Activated CD4-positive, alpha-beta T cell treated with anti-CD3 and anti-CD28 coated beads for 36 hours (primary cell): Measurements from ENCODE around the gene REG1B. TPM values are rescaled to one million over a fixed set of nuclear protein-coding genes. Genes with fewer than 3 reads are reported as not detected.
"Not testable (repeated sequence)": the region's sequence is repeated elsewhere in the genome, so short reads cannot be mapped to it uniquely, and the experiment has no call there.

Experiments used
- ATAC-seq: fragments of 200-7000 bp; cut with Tn5 transposase; one replicate; pipeline ENCODE4 v1.10.0; 2021; ENCODE audit warnings: mild to moderate bottlenecking, moderate library complexity
- CTCF ChIA-PET: fragments of 350-600 bp; sonication (Branson Sonifier 250); formaldehyde crosslinking; loops from one replicate; lab custom pipeline; 2021; ENCODE audit warnings: antibody characterized with exemption; lab: Charles Lee
- POLR2A ChIA-PET: fragments of 350-600 bp; sonication (Branson Sonifier 250); formaldehyde crosslinking; loops from one replicate; lab custom pipeline; 2021; ENCODE audit warnings: antibody characterized with exemption, inconsistent platforms; lab: Charles Lee
- DNase-seq: peaks from one replicate; pipeline ENCODE4 v3.0.0-alpha.2; 2020
- H3K27ac Mint-ChIP-seq: one replicate; pipeline ENCODE4 v1.8.0; 2021; ENCODE audit warnings: mixed read lengths
- H3K27me3 Mint-ChIP-seq: one replicate; pipeline ENCODE4 v1.8.0; 2021; ENCODE audit warnings: mixed read lengths
- H3K36me3 Mint-ChIP-seq: one replicate; pipeline ENCODE4 v1.8.0; 2021; ENCODE audit warnings: low read depth, mixed read lengths
- H3K4me1 Mint-ChIP-seq: one replicate; pipeline ENCODE4 v1.8.0; 2021; ENCODE audit warnings: mixed read lengths
- H3K4me3 Mint-ChIP-seq: one replicate; pipeline ENCODE4 v1.8.0; 2021; ENCODE audit warnings: mild to moderate bottlenecking, moderate library complexity, mixed read lengths
- H3K9me3 Mint-ChIP-seq: one replicate; pipeline ENCODE4 v1.8.0; 2021; ENCODE audit warnings: low read depth, mixed read lengths
- intact Hi-C, 2 experiments: fragments of 100-400 bp; cut with DNase I in 1 of 2; cut with micrococcal nuclease in 1 of 2; formaldehyde crosslinking; loops; one replicate each; pipeline versions ENCODE4 v1.14.2 to v1.15.1; 2022 to 2024; cut with DNase I, micrococcal nuclease
- total RNA-seq, 2 experiments: library from RNA; stranded (reverse); gene quantifications; one replicate each; pipeline ENCODE4 v1.2.3, GENCODE V29; 2021

REG1B gene
- total RNA-seq, 2 experiments from 2014 or later, result not detected

- Mint-ChIP-seq H3K4me3 (no peak overlapping the region), H3K27ac (no peak overlapping the region), H3K4me1 (no peaks in the 10 kb centered on the region), H3K36me3 (no peaks in the 10 kb centered on the region), H3K27me3 (no peaks in the 10 kb centered on the region), H3K9me3 (peaks cover 16% of the 10 kb centered on the region)
- ChIA-PET POLR2A (no interaction called here), CTCF (no interaction called here)
- DNase-seq (no peak), ATAC-seq (no peak)
- intact Hi-C loops, result no loop called here
Measured at GRCh38 chr2:79082987-79083386, 4.8 kb downstream of the REG1B start.

DNA sequence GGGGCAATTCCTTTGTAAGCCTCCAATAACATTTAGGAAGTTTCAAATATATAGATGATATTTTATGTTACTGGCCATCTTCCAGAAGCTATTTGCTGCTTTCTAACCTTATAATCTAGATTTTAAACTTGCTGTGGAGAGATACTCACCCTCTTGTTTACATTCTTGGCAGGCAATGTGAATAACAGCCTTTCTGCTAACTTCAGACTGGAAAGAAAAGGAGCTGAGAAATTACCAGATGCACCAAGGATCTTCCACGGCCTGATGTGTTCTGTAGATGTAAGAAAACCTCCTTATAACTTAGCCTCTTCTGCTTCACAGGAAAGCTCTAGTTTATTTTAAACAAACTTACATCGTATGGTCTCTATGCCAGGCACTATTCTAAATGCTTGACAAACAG is 16.7 kb downstream of the REG1B start:
- DNase-seq (no peak), ATAC-seq (no peak)
- H3K27ac Mint-ChIP-seq, result no peak overlapping the region
- H3K27me3 Mint-ChIP-seq, result no peaks in the 10 kb centered on the region
- no peaks in the 10 kb centered on the region for H3K4me1 Mint-ChIP-seq
- H3K4me3 Mint-ChIP-seq, result no peak overlapping the region
- peaks cover 14% of the 10 kb centered on the region for H3K9me3 Mint-ChIP-seq
- ChIA-PET POLR2A (no interaction called here), CTCF (no interaction called here)
- H3K36me3 Mint-ChIP-seq, result no peaks in the 10 kb centered on the region
- intact Hi-C loops, result no loop called here

- CTCF ChIA-PET, result no interaction called here
- POLR2A ChIA-PET, result no interaction called here
- DNase-seq, result no peak
- intact Hi-C loops, result no loop called here
- Mint-ChIP-seq H3K36me3 (no peaks in the 10 kb centered on the region), H3K4me3 (no peak overlapping the region), H3K4me1 (no peaks in the 10 kb centered on the region), H3K9me3 (peaks cover 15% of the 10 kb centered on the region), H3K27me3 (no peaks in the 10 kb centered on the region), H3K27ac (no peak overlapping the region)
- ATAC-seq, result no peak
Measured at GRCh38 chr2:79065201-79065600, 22.6 kb downstream of the REG1B start.

- H3K27me3 Mint-ChIP-seq, H3K27ac Mint-ChIP-seq, H3K4me1 Mint-ChIP-seq, CTCF ChIA-PET, H3K36me3 Mint-ChIP-seq, intact Hi-C loops, H3K4me3 Mint-ChIP-seq, ATAC-seq, DNase-seq, POLR2A ChIA-PET: not testable (repeated sequence)
- H3K9me3 Mint-ChIP-seq, result peaks cover 10% of the 10 kb centered on the region
Measured at GRCh38 chr2:79054769-79055168, 33.0 kb downstream of the REG1B start.

DNA sequence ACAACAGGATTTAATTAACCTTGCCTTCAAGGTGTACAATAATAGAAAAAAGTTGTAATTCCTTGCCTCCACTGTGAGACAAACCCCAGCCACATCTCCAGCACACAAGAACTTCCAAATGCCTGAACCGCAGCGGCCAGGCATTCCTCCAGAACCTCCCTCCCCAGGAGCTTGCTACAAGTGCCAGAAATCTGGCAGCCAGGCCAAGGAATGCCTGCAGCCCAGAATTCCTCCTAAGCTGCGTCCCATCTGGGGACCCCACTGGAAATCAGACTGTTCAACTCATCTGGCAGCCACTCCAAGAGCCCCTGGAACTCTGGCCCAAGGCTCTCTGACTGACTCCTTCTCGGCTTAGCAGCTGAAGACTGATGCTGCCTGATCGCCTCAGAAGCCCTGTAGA is 34.3 kb downstream of the REG1B start:
- H3K36me3 Mint-ChIP-seq, H3K27ac Mint-ChIP-seq, CTCF ChIA-PET, H3K4me3 Mint-ChIP-seq, intact Hi-C loops, H3K4me1 Mint-ChIP-seq, POLR2A ChIA-PET, DNase-seq, ATAC-seq, H3K27me3 Mint-ChIP-seq: not testable (repeated sequence)
- peaks cover 12% of the 10 kb centered on the region for H3K9me3 Mint-ChIP-seq

- no peak for DNase-seq
- Mint-ChIP-seq H3K27ac (no peak overlapping the region), H3K4me3 (no peak overlapping the region), H3K27me3 (no peaks in the 10 kb centered on the region), H3K4me1 (no peaks in the 10 kb centered on the region), H3K9me3 (no peaks in the 10 kb centered on the region), H3K36me3 (no peaks in the 10 kb centered on the region)
- ChIA-PET POLR2A (no interaction called here), CTCF (interaction anchor here (0.6 kb wide), 1 partner anchor 896 kb away, joined by 4 read pairs; no protein-coding TSS in a partner anchor)
- intact Hi-C loops, result no loop called here
- no peak for ATAC-seq
Measured at GRCh38 chr2:79041032-79041448, 46.8 kb downstream of the REG1B start.

GRCh38 chr2:79039944-79040343 is 47.8 kb downstream of the REG1B start:
- H3K4me1 Mint-ChIP-seq, result no peaks in the 10 kb centered on the region
- DNase-seq (no peak), ATAC-seq (no peak)
- H3K27me3 Mint-ChIP-seq, result no peaks in the 10 kb centered on the region
- intact Hi-C loops, result no loop called here
- ChIA-PET CTCF (no interaction called here), POLR2A (no interaction called here)
- H3K4me3 Mint-ChIP-seq, result no peak overlapping the region
- H3K9me3 Mint-ChIP-seq, result no peaks in the 10 kb centered on the region
- H3K27ac Mint-ChIP-seq, result no peak overlapping the region
- no peaks in the 10 kb centered on the region for H3K36me3 Mint-ChIP-seq

Other genes starting within 250 kb of the REG1B start
- not detected for gene REG3G, start 62.3 kb downstream of the REG1B start, total RNA-seq
- not detected for gene REG1A, start 32.5 kb upstream of the REG1B start, total RNA-seq
- not detected for gene REG3A, start 71.8 kb upstream of the REG1B start, total RNA-seq